Fibroblast of gingiva (primary cell): ENCODE results near the gene ALCAM.
A peak's percentile ranks its signal among the peaks of the same experiment; 100 is the strongest.

Source experiments
- DNase-seq: peaks from one replicate; pipeline ENCODE4 v3.0.0-alpha.2; 2011; ENCODE audit warnings: low read depth

Gene ALCAM

GRCh38 chr3:105366326-105367062 lies at the start of gene ALCAM:
Gene ALCAM (plus strand): TSS chr3:105366909.
- peak; percentile 99 for DNase-seq

- no peak for DNase-seq
Measured at GRCh38 chr3:105317841-105318240, 48.9 kb upstream of the ALCAM start.

GRCh38 chr3:105322570-105323273 lies 44.0 kb upstream of the ALCAM start:
- DNase-seq: no peak

GRCh38 chr3:105323274-105323599 lies 43.5 kb upstream of the ALCAM start:
- no peak for DNase-seq

- DNase-seq: no peak
Measured at GRCh38 chr3:105324951-105325350, 41.8 kb upstream of the ALCAM start.

- peak; percentile 94 for DNase-seq
Measured at GRCh38 chr3:105327662-105328337, 38.9 kb upstream of the ALCAM start.

- DNase-seq: peak; percentile 92
Measured at GRCh38 chr3:105328338-105328730, 38.4 kb upstream of the ALCAM start.

- DNase-seq: no peak
Measured at GRCh38 chr3:105332961-105333360, 33.7 kb upstream of the ALCAM start.

GRCh38 chr3:105334138-105334882 lies 32.4 kb upstream of the ALCAM start:
- peak; percentile 21 for DNase-seq

- no peak for DNase-seq
Measured at GRCh38 chr3:105339946-105340345, 26.8 kb upstream of the ALCAM start.

- no peak for DNase-seq
Measured at GRCh38 chr3:105343991-105344390, 22.7 kb upstream of the ALCAM start.

- peak; percentile 43 for DNase-seq
Measured at GRCh38 chr3:105345156-105345555, 21.6 kb upstream of the ALCAM start.

GRCh38 chr3:105347625-105348302 lies 18.9 kb upstream of the ALCAM start:
- no peak for DNase-seq

- DNase-seq: no peak
Measured at GRCh38 chr3:105348307-105348706, 18.4 kb upstream of the ALCAM start.

- DNase-seq: no peak
Measured at GRCh38 chr3:105349684-105350387, 16.9 kb upstream of the ALCAM start.

- peak; percentile 74 for DNase-seq
Measured at GRCh38 chr3:105351821-105352220, 14.9 kb upstream of the ALCAM start.

GRCh38 chr3:105352976-105353375 lies 13.7 kb upstream of the ALCAM start:
- DNase-seq: no peak

GRCh38 chr3:105353485-105354161 lies 13.1 kb upstream of the ALCAM start:
- DNase-seq: no peak

GRCh38 chr3:105354429-105354828 lies 12.3 kb upstream of the ALCAM start:
- DNase-seq: peak; percentile 41

- DNase-seq: no peak
Measured at GRCh38 chr3:105355408-105356061, 11.2 kb upstream of the ALCAM start.
